ENCODE results near the gene EZH1.

DNA sequence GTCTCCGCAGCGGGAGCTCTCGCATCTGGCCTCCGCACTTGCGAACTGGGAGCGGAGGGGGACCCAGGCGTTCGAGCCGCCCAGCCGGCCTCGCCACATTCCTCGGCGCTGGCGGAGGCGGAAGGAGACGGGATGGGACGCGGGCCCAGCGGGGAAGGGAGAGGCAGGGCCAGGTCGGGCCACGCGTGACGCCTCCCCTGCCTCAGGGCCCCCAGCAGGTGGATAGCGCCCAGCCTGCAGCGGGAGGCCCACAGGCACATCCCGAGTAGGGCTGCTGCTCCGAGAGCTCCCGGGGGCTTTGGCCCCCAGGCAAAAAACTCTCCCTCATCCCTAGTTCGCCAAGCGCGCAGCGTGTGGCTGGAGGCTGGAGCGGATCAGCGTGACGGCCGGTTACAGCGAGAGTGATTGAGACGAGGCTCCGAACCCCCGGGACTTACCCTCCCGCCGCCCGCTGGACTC lies 68.8 kb downstream of the EZH1 start:
- TF ChIP-seq, protein P1, sequence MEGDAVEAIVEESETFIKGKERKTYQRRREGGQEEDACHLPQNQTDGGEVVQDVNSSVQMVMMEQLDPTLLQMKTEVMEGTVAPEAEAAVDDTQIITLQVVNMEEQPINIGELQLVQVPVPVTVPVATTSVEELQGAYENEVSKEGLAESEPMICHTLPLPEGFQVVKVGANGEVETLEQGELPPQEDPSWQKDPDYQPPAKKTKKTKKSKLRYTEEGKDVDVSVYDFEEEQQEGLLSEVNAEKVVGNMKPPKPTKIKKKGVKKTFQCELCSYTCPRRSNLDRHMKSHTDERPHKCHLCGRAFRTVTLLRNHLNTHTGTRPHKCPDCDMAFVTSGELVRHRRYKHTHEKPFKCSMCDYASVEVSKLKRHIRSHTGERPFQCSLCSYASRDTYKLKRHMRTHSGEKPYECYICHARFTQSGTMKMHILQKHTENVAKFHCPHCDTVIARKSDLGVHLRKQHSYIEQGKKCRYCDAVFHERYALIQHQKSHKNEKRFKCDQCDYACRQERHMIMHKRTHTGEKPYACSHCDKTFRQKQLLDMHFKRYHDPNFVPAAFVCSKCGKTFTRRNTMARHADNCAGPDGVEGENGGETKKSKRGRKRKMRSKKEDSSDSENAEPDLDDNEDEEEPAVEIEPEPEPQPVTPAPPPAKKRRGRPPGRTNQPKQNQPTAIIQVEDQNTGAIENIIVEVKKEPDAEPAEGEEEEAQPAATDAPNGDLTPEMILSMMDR (IDR thresholded peaks at IDR 0.05): no peak
- TF ChIP-seq POLR2A (IDR thresholded peaks at IDR 0.05): no peak
